ENCODE measurements around the gene MAPKAP1. TPM values are rescaled to one million over a fixed set of nuclear protein-coding genes. Genes with fewer than 3 reads are reported as not detected.

MAPKAP1 gene
- 63.4 TPM for total RNA-seq

DNA sequence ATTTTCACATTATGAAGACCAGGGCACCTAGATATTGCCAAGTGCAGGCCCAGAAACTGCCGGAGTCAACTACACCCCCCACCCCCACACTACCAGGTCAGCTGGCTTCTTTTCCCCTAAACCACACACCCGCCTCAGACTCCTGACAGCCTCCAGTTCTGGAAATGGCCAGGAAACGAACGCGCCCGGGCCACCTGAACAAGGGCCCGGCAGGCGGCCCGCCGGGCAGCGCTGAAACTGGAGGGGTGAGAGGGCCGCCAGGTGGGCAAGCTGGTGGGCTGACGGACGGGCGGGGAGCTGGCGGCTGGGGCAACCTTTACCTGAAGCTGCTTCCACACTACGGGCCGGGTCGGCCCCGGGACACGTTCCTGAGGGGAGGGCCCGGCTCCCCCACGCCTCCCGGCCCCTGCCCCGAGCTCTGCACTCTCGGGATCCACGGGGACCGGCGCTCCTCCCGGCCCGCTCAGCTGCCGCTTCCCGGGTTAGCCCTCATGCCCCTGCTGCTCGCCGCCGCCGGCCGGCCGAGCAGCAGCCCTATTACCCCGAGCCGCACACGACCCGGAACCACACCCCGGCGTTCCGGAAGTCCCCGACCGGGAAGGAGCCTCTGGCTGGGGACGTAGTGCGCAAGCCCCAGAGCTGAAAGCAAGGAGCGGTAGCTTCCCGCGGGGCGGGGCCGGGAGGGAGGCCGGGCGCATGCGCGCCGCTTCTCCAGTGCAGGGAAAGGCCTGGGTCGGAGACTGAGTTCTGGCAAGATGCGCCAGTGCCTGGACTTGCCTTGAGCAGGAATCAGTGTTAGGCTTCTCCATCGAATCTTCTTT, at the start of gene MAPKAP1:
MAPKAP1 (minus strand) TSS at position 558 of the 821 bp plus-strand sequence. CDS start 34,634 bp downstream, outside the sequence.
- DNase-seq (ENCODE audit: low spot score), result peak; percentile 97

DNA sequence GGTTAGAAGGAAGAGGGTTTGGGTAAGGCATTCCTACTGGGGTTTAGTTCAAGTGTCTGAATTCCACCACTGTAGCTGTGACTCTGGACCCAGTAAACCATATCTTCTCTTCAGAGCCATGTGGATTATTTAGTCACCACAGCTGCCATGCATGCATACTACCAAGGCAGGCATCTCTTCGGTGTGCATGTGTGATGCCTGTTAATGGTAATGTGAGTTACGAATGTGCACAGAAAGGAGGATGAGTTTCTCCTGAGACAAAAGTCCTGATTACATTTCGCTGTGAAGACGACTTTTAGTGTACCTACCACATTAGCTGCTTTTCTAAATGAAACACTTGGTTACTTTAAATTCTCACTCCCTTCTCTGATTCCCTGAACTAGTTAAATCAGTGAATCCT, 49.5 kb upstream of the MAPKAP1 start:
- no peak for DNase-seq (ENCODE audit: low spot score)

DNA sequence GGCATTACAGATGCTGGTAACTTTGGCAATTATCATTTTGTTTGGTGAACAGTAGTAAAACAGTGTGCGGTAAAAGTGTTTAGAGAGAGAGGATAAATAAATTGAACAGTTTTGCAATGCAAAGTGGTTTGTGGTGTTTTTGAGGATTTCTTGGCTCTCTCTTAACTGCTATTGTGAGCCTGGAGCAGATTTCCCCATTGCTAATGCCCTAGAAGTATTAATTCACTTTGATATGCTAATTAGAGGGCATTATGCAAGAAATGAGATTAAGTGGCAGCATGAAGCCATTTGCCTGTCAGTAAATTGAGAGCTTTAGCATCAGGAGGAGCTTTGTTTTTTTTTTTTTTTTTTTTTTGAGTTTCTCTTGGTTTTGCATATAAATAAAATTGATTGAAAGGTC, 48.3 kb upstream of the MAPKAP1 start:
- no peak for DNase-seq (ENCODE audit: low spot score)

DNA sequence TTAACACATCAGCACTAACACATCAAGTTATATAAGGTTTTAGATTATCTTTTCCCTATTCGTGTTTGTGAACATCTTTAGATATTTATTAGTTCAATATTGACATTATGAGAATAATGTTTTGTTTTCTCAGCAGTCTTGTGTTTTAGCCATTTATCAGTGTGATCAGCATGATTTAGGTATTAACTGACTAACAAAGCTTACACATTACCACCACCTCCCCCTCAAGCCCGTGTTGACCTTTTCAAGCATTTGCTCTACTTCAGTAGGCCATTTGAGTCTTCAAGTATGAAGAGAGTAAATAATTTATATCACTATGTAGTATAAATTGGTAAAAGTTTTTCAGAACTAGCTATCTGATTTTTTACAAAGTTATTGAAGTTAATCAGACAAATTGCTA, 47.1 kb upstream of the MAPKAP1 start:
- no peak for DNase-seq (ENCODE audit: low spot score)

DNA sequence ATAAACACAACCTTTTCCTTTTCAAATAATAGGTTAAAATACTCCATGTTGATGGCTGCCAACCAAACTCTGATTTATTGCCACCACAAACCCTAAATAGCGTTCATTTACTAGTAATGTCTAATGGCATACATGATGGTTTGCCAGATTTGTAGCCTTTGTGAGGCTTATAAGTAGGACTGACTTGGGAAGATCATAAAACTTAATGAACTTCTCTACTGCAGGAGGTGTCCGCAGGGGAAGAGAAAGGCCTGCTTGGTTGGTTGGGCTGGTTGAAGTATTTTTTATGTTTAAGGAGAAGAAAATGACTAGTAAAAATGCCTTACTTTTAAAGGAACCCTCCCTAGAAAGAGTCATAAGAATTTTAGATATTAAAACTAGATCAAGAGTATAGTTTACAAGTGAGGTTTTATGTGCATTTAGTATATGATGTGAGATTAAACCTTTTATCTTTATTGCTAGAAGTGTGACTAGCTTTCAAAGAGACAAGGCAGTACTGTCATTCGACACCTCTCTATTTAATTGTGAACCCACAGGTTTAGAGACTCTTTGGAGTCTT, 45.1 kb upstream of the MAPKAP1 start:
- no peak for DNase-seq (ENCODE audit: low spot score)

DNA sequence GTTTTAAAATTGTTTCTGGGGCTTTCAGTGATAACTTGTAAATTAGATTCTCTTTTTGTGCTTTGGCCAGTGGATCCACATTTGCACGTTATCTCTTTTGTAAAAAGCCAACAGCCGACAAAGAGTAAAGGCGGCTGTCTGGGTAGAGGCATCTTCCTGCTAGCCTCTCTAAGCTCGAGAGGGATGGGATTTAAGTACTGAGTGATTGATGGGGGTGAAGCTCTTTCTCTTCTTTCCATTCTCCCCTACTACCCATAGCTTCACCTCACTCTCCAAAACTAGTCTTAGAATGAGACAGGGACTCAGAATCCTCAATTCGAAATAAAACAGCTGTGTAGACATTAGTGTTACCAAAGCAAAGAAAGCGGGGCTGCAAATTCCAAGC, 43.6 kb upstream of the MAPKAP1 start:
- no peak for DNase-seq (ENCODE audit: low spot score)

DNA sequence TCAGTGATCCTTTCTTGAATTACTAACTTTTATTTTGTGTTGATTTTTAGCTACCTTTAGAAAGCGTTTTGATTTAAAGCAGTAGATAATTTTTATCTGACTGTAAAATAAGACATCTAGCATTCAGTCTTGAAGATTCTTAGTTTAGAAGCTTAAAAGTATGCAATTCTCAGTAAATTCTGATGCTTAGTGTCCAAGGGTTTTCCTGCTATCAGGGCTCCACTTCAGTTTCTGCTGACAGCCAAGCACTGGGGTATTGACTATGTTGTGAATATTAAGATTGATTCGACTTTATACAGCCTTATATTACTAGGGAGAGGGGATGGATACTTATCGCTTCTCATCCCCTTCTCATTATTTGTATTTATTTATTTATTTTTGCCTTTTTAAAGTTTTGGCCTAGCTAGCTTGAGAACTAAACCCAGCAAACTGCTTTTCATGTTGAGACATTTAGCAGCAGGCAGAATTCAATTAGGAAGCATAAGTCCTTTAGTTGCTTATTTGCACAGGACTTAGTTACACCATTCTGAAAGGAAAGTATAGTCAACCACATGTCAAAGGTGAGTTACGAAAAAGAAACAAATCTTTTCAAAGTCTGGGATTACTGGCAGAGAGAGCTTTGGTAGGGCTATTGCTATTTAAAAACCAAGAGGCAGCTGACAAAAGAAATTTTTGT, 43.1 kb upstream of the MAPKAP1 start:
- no peak for DNase-seq (ENCODE audit: low spot score)

DNA sequence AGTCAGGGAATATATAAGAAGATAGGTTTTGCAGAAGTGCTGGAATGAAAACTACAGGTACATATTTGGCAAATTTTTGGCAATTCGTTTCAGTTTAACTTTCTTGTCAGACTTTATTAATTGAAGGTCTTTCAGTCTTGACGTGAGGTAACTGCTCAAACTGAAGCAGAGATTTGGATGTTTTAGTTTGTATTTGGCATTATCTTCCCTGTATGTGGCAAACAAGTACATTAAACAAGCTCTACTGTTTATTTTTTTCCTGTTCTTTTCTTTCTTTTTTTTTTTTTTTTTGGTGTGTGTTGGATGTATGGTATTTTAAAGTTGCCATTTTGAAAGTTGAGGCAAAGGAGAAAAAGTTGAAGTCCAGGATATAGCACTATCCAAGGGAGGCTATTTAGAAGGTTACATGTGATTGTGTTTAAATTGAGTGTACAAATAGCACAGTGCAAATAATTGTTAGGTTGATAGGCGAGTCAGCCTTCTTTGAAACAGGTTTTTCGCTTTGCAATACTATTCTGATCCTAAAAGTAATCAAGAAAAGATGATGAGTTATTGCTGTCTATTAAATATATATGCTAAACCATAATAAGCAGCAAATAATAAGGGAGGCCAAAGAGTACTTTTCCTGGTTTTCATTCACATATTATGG, 42.4 kb upstream of the MAPKAP1 start:
- no peak for DNase-seq (ENCODE audit: low spot score)

DNA sequence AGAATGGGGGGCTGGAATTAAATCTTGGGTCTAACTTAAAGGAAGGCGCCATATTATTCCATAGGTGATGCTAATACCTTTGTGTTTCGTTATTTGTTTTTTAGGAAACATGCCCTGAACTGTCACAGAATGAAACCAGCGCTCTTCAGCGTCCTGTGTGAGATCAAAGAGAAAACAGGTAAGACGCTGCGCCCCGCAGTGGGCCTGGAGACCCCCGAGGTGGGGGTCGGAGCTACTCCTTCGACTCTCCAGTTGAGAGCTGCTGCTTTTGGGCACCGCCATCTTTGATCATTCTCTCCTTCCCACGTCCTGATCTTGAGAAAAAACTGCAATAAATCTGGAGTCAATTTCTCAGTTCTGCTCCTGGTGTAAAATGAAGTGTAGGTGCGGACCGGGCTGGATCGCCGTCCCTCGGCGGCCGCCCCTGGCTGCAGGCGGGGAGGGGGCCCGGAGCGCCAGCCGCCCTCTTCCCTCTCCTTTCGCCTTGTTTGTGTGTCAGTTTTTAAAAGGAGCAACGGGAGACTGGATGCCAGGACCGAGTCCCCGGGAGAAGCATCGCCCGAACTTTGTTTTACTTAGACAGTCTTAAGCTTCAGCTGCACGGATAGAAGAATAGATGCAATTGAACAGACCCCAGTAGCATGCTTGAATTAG, 41.6 kb upstream of the MAPKAP1 start:
- DNase-seq (ENCODE audit: low spot score), result no peak

DNA sequence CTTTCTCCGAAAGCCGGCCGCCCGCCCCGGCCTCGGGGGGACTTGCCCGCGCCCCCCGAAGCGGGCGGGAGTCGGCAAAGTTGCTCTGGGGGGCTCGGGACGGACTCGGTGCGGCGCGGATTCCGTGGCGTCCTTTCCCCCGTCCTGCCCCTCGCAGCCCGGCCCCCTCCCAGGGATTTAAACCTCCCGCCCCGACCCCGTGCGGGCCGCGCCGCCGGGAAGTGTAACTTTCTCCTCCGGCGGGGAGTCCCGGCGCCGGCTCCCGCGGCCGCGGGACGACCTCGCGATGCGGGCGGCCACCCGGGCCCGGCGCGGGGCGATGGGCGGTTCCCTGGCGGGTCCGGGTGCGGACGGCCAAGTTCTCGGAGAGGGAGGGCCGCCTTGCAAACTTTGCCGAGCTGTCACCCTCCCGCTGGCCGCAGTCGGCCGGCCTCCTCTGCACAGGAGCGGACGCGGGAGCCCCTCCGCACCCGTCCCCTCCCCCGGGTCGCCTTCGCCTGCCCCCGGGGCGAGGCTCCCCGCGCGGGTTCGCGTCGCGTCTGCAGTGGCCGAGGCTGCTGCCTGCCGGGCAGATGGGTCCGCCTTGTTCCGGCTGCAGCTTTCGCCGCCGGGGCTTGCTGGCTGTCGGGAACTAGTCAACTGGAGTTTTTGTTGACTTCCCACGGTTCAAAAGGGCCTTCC, 40.9 kb upstream of the MAPKAP1 start:
- DNase-seq (ENCODE audit: low spot score), result peak; percentile 23

DNA sequence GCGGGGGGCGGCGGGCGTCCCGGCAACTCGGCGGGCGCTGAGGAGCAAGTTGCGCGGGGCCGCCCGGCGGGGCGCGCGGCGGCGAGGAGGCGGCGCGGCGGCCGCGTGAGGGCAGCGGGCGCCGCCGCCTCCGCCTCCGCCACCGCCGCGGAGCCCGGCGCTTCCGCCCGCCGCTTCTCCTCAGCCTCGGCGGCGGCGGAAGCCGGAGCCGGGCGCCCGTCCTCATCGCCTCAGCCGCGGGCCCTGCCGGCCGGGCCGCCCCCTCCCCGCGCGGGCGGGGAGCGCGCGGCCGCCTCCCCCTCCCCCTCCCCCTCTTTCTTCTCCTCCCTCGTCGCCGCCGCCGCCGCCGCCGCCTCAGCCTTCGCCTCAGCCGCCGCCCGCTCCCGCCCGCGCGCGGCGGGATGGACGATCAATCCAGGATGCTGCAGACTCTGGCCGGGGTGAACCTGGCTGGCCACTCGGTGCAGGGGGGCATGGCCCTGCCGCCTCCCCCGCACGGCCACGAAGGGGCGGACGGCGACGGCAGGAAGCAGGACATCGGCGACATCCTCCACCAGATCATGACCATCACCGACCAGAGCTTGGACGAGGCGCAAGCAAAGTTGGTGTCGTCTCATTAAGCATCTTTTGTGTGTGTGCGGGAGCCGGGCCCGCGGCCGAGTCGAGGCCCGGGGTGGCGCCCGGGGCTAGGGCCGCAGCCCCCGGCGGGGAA, 40.2 kb upstream of the MAPKAP1 start, which contains the start of gene PBX3:
PBX3 (plus strand) TSS at position 321 of the 712 bp plus-strand sequence.
- peak; percentile 44 for DNase-seq (ENCODE audit: low spot score)

DNA sequence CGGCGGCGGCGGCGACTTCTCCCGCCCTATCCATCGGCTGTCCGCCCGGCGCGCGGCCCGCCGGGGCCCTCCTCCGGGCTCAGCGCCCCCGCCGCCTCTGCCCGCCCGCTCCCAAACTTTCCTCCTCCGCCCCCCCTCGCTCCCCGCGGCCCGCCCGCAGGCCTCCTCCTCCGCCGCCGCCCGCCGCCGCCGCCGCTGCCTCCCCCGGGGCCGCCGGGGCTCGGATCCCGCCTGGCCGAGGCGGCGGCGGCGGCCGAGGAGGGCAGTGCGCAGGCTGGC, 39.7 kb upstream of the MAPKAP1 start:
- no peak for DNase-seq (ENCODE audit: low spot score)

DNA sequence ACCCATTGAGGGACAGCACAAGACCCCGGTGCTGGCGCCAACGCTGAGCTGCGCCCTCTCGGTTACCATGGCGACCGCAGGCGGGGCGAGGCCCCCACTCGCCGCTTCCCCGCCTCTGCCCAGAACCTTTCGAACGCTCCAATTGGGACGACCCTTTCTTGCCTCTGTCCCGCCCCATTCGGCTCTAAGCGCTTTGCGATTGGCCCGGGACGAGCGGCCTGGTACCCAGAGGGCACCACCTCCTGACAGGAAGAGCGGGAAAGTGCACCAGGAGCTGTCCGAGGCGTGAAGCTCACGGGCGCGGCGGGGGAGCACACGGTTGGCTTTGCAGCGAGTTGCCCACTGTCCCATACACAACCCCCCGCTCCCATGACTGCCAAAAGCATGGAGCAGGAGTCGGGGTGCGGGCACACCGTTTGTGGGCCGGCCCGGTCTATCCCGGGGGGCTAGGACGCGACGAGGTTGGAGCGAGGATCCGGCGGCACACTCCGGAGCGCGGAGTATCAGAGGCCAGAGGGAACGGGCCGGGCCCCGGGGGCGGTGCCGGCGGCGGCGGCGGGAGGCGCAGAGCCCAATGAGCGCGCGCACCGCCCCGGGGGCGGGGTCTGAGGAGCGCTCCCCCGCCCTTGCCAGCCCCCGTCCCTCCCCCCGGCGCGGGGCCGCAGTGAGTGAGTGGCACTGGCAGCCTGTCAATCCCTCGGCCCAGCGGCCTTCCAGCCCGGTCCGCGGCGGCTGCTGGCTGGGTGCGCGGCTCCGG, 39.2 kb upstream of the MAPKAP1 start:
- DNase-seq (ENCODE audit: low spot score), result peak; percentile 93

DNA sequence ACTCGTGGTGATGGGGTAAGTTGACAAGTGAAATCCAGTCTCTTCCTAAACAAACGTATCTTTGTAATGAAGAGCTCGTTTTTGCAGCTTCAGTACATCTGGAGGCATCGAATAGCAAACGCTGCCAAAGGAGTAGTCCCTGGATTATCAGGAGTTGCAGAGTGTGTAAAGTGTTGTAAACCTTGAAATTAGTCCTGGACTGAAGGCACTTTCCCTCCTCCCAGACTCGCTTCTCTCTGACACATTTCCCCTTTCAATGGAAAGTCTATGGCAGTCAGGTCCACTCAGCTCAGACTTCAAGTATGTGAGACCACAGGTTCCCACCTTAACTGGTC, 38.6 kb upstream of the MAPKAP1 start:
- no peak for DNase-seq (ENCODE audit: low spot score)

DNA sequence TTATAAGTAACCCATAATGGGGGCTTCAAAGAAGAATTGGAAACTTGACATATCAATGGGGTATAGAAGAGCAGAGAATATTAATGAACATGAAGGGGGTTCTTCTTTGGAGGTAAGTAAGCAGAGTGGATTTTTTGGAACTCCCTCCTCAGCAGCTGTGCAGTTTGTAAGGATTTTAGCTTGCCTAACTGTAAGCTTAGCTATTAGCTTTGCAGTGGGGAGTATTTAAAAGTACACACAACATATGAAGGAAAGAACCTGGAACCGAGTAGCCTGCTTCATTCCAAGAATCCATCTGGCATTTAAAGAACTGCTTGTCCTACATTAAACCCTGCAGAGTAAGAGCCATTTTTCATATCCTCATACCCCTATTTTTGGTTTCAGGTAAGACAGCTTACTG, 38.0 kb upstream of the MAPKAP1 start:
- no peak for DNase-seq (ENCODE audit: low spot score)

DNA sequence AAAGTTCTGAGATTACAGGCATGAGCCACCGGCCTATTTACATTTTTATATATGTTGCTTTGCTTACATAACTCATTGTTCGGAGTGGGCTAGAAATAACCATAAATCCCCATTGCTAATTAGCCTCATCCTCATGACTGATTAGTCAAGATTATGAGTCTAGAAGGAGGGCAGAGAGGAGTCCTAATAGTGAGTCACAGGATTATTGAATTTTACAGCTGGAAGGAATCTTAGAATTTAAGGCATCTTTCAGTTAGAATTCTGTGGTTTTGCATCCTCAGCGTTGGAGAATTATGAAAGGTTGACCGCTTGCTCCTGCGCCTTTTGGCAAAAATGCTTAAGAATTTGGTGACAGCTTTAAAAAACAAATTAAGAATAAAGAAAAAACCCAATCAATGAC, 37.6 kb upstream of the MAPKAP1 start:
- no peak for DNase-seq (ENCODE audit: low spot score)

DNA sequence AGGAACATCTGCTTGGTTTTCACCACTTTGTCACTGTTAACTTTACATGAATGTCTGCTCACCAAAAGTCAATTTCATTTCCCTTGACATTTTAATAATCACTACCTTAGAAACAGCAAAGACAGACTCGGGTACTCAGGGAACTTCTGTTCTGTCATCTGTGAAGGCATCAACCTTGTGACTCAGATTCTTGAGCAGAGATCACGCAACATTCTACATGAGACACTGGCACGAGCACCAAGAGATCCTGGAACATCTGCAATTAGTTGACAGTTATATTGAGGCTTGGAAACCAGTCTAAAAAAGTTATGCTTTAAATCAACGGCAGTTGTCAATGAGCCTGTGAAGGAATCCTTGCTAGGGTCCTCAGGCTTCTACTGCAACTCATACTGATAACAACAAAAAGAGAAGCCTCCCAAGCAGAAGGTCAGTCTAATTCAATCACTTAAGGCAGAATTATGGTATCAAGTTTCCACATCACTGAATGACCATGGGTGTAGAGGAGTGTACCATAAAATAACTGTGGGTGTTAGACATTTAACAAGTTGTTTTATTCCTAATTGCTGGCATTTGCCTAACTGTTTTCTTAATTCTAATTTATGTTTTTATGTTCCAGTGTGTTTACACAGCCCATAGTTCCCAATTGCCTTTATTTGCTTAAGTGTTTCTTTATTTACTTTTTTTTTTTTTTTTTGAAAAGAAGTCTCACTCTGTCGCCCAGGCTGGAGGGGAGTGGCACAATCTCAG, 36.8 kb upstream of the MAPKAP1 start:
- DNase-seq (ENCODE audit: low spot score), result no peak

DNA sequence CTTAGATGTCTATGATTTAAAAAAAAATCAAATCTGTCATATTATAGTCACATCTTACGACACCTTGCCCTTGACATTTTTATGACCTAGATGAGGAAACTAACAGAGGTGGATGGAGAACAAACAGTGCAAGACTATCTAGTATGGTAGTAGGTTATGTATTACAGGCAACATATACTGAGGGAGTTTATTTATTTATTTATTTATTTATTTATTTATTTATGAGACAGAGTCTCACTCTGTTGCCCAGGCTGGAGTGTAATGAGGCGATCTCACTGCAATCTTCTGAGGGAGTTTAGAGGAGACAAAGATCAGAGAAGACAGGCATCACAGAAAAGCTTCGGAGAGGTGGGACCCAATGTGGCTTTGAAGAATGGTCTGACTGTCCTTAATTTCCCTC, 35.6 kb upstream of the MAPKAP1 start:
- no peak for DNase-seq (ENCODE audit: low spot score)

DNA sequence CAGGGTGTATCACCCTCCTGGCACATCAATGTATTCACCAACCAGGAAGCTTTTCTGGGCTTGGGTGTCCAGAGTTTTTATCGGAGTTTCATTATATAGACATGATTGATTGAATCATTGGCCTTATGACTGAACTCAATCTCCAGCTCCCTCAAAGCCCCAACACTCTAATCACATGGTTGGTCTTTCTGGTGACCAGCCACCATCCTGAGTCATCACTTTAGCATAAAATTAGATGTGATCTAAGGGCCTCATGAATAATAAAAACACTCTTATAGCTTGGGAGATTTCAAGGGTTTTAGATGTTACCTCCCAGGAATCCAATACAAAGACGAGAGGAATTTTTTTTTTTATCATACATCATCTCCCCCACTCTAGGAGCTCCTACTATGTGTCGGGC, 32.4 kb upstream of the MAPKAP1 start:
- no peak for DNase-seq (ENCODE audit: low spot score)

DNA sequence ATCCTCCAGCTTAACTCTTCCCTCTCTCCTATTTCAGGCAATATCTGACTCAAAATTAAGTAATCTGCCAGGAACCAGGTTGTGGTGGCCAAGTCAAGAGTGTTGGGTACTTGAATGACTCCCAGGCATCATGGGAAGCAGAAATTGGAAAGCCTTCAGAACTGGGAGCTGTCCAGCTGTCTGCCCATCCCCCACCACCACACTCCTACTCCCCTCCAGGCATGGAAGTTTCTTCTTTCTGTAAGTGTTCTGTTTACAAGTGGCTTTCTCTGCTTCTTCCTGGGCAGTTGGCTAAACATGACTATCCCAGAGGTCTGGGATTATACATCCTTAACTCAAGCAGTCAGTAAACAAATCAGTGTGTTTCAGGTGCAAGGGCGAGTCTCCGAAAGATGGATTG, 25.6 kb upstream of the MAPKAP1 start:
- DNase-seq (ENCODE audit: low spot score), result no peak
